Right cardiac atrium (tissue), 5 donors: ENCODE data around the gene PRRT1B. TPM values are rescaled to one million over a fixed set of nuclear protein-coding genes. Genes with fewer than 3 reads are reported as not detected.
"Not testable (repeated sequence)": the region's sequence is repeated elsewhere in the genome, so short reads cannot be mapped to it uniquely, and the experiment has no call there.

ENCODE experiments used
- ATAC-seq, 2 donors: fragments of 200-7000 bp; cut with Tn5 transposase; one replicate each; pipeline versions ENCODE4 v1.8.0 to v1.9.1; 2020; ENCODE audit warnings: moderate library complexity in 2 of 2, mild to moderate bottlenecking in 1 of 2
- DNase-seq, 3 donors: peaks; one replicate each; pipeline ENCODE4 v3.0.0-alpha.2; 2020
- H3K27ac ChIP-seq: one replicate; pipeline ENCODE4 v1.5.1; 2013; ENCODE audit warnings: mild to moderate bottlenecking, low read length, control low read depth, moderate library complexity
- H3K27me3 ChIP-seq: one replicate; pipeline ENCODE4 v1.6.1; 2013; ENCODE audit not compliant: control insufficient read depth, insufficient read depth
- H3K4me1 ChIP-seq: one replicate; pipeline ENCODE4 v1.6.1; 2013; ENCODE audit warnings: low read length; ENCODE audit not compliant: control insufficient read depth, insufficient read depth
- H3K4me3 ChIP-seq: one replicate; pipeline ENCODE4 v1.5.1; 2013; ENCODE audit warnings: low read length, control low read depth
- H3K9me3 ChIP-seq: one replicate; pipeline ENCODE4 v1.6.1; 2013; ENCODE audit warnings: low read length; ENCODE audit not compliant: control insufficient read depth
- WGBS: extraction: QIAGEN DNeasy Blood & Tissue Kit; methylation state at CpG from one replicate; pipeline ENCODE4 v1.1.7; 2013; 5-methylcytosine and 5-hydroxymethylcytosine counted together
- intact Hi-C, 4 donors: fragments of 100-400 bp; cut with DNase I; formaldehyde crosslinking; loops; one replicate each; pipeline versions ENCODE4 v1.11.0 to v1.14.0; 2022 to 2023
- polyA plus RNA-seq: library from polyadenylated mRNA; stranded (reverse); fragments of 200-250 nt; gene quantifications from one replicate; pipeline ENCODE4 v1.2.3, GENCODE V29; 2013
- total RNA-seq, 4 donors: library from RNA; stranded (reverse); fragmentation: NEBNext Ultra II Directional; extraction: Animal tissue kit (Norgen Biotek cat#: 25700); gene quantifications; one replicate each; pipeline ENCODE4 v1.2.1, GENCODE V29; 2021
- donor health status: healthy with polysubstance abuse.
- donor health status: DM: no; HTN: yes; CAD: no.
- donor health status: DM: no; HTN: no; CAD: no.
- donor health status: DM: no; HTN: yes; CAD: no; lungs with severe emphysema.
- donor health status: DM: yes; HTN: yes; CAD: no.

Gene PRRT1B
- total and polyA plus RNA-seq, 5 donors: not detected

DNA sequence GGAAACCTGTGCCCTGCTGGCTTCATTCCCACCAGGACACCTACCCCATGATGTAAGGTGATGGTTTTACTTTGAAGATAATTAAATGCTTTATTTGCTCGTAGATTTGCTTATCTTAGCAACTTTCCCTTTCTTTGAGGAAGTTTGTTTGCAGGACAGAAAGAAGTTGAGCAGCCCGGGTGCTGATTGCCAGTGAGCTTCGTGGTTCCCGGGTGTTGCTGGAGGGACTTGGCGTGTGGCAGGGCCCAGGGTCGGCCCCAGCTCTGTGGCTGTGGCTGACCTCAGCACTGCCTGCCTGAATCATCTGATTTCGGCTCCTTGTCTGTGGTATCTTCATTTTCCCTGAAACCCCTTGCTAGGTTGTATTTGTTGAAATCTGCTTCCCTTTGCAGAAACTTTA, 33.9 kb upstream of the PRRT1B start:
- Histone ChIP-seq H3K27me3 (no peaks in the 10 kb centered on the region), H3K4me3 (no peak overlapping the region), H3K27ac (no peak overlapping the region), H3K9me3 (no peaks in the 10 kb centered on the region), H3K4me1 (no peaks in the 10 kb centered on the region)
- no peak for ATAC-seq
- WGBS: 75% methylated on average over 7 of the region's 7 CpGs
- intact Hi-C loops: loop anchor here in 1 of 4 donors (10.0 kb wide), 1 partner anchor 233 kb away; the partner anchor contains the start of gene RAPGEF1
- peak in 1 of 3 donors; percentile 13 for DNase-seq

- Histone ChIP-seq H3K4me3 (no peak overlapping the region), H3K27me3 (no peaks in the 10 kb centered on the region), H3K27ac (no peak overlapping the region), H3K9me3 (no peaks in the 10 kb centered on the region), H3K4me1 (no peaks in the 10 kb centered on the region)
- intact Hi-C loops: loop anchor here in 1 of 4 donors (10.0 kb wide), 1 partner anchor 233 kb away; the partner anchor contains the start of gene RAPGEF1
- 95% methylated on average over 6 of the region's 6 CpGs for WGBS
- DNase-seq (no peak), ATAC-seq (no peak)
Observed at GRCh38 chr9:131511880-131512279, 33.4 kb upstream of the PRRT1B start.

DNA sequence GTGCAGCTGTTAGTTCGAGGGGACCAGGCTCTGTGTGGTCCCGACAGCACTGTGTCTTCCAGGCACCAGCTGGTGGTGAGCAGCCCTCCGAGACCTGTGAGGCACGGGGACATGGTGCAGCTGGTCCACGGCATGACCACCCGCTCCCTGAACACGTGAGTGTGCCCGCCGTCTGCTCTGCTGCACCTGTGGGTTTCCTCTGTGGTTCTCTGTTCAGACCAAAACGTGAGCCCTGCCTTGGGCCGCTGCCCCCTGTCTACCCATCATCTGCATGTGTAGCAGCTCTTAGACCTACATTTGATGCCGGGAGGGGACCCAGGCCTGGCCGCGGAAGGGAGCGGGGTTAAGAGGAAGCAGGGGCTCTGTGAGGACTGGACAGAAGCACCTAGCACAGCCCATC, 32.1 kb upstream of the PRRT1B start:
- DNase-seq (no peak), ATAC-seq (no peak)
- Histone ChIP-seq H3K4me3 (no peak overlapping the region), H3K27me3 (no peaks in the 10 kb centered on the region), H3K9me3 (no peaks in the 10 kb centered on the region), H3K4me1 (peaks cover 1% of the 10 kb centered on the region), H3K27ac (no peak overlapping the region)
- WGBS: 95% methylated on average over 15 of the region's 15 CpGs
- intact Hi-C loops: loop anchor here in 1 of 4 donors (10.0 kb wide), 1 partner anchor 232 kb away; the partner anchor contains the start of gene RAPGEF1

GRCh38 chr9:131515559-131516031, 29.7 kb upstream of the PRRT1B start:
- ATAC-seq, H3K4me1 ChIP-seq, H3K9me3 ChIP-seq, H3K27ac ChIP-seq, H3K27me3 ChIP-seq, H3K4me3 ChIP-seq: not testable (repeated sequence)
- 68% methylated on average over 12 of the region's 12 CpGs for WGBS
- peak in 1 of 3 donors; percentile 4 for DNase-seq
- intact Hi-C loops: loop anchor here in 1 of 4 donors (10.0 kb wide), 1 partner anchor 229 kb away; the partner anchor contains the start of gene RAPGEF1

- intact Hi-C loops: loop anchor here in 1 of 4 donors (10.0 kb wide), 1 partner anchor 229 kb away; the partner anchor contains the start of gene RAPGEF1
- H3K27me3 ChIP-seq: no peaks in the 10 kb centered on the region
- H3K27ac ChIP-seq: no peak overlapping the region
- 76% methylated on average over 14 of the region's 15 CpGs for WGBS
- DNase-seq (peak in 1 of 3 donors; percentile 2), ATAC-seq (no peak)
- no peaks in the 10 kb centered on the region for H3K9me3 ChIP-seq
- no peak overlapping the region for H3K4me3 ChIP-seq
- H3K4me1 ChIP-seq: peaks cover 1% of the 10 kb centered on the region
Observed at GRCh38 chr9:131516100-131516499, 29.2 kb upstream of the PRRT1B start.

DNA sequence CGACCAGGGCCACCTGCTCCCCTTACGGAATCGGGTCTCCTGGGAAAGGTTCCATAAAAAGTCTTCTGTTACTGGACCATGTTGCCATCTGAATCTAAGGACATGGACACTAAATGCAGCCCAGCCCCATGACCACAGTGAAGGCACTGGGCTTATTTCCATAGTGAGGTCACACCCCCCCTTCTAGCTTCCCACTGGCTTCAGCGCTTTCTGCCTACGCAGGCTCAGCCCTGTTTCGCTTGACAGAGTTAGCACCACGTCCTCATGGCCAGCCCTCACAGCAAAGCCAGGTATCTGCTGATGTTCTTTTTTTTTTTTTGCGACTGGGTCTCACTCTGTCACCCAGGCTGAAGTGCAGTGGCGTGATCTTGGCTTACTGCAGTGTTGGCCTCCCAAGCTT, 28.4 kb upstream of the PRRT1B start:
- Histone ChIP-seq H3K27ac (no peak overlapping the region), H3K4me1 (peaks cover 1% of the 10 kb centered on the region), H3K4me3 (no peak overlapping the region), H3K9me3 (no peaks in the 10 kb centered on the region), H3K27me3 (no peaks in the 10 kb centered on the region)
- ATAC-seq (no peak), DNase-seq (peak in 1 of 3 donors; percentile 20)
- 90% methylated on average over 9 of the region's 9 CpGs for WGBS
- intact Hi-C loops: loop anchor here in 1 of 4 donors (10.0 kb wide), 1 partner anchor 228 kb away; the partner anchor contains the start of gene RAPGEF1

GRCh38 chr9:131517761-131518190, 27.5 kb upstream of the PRRT1B start:
- no peaks in the 10 kb centered on the region for H3K9me3 ChIP-seq
- peak; percentile 81 to 86 for ATAC-seq
- no peaks in the 10 kb centered on the region for H3K27me3 ChIP-seq
- intact Hi-C loops: loop anchor here in 1 of 4 donors (10.0 kb wide), 1 partner anchor 227 kb away; the partner anchor contains the start of gene RAPGEF1
- DNase-seq: peak; percentile 55 to 77 (median 65)
- peaks cover 1% of the 10 kb centered on the region for H3K4me1 ChIP-seq
- H3K4me3 ChIP-seq: no peak overlapping the region
- 57% methylated on average over 11 of the region's 11 CpGs for WGBS
- peak overlapping the region; percentile 32 for H3K27ac ChIP-seq

DNA sequence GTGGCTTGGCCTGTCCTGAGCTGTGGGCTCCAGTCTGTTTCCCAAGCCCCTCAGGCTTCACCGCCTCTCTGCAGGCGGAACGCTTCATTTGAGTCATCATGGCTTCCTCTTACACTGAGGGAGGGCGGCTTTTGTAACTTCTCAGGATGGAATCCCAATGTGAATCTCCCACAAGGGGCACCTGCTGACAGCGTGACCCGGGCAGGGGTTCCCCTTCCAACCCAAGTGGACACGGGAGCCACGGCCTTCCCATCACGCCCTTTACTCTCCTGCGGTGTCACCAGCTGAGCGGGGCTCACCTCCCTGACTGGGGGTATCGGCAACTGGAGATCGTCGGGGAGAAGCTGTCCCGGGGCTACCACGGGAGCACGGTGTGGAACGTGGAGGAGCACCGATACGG, 26.8 kb upstream of the PRRT1B start:
- H3K4me3 ChIP-seq: no peak overlapping the region
- DNase-seq (peak in 1 of 3 donors; percentile 55), ATAC-seq (no peak)
- peaks cover 1% of the 10 kb centered on the region for H3K4me1 ChIP-seq
- intact Hi-C loops: loop anchor here in 1 of 4 donors (10.0 kb wide), 1 partner anchor 226 kb away; the partner anchor contains the start of gene RAPGEF1
- 95% methylated on average over 20 of the region's 20 CpGs for WGBS
- H3K27me3 ChIP-seq: no peaks in the 10 kb centered on the region
- no peaks in the 10 kb centered on the region for H3K9me3 ChIP-seq
- no peak overlapping the region for H3K27ac ChIP-seq

DNA sequence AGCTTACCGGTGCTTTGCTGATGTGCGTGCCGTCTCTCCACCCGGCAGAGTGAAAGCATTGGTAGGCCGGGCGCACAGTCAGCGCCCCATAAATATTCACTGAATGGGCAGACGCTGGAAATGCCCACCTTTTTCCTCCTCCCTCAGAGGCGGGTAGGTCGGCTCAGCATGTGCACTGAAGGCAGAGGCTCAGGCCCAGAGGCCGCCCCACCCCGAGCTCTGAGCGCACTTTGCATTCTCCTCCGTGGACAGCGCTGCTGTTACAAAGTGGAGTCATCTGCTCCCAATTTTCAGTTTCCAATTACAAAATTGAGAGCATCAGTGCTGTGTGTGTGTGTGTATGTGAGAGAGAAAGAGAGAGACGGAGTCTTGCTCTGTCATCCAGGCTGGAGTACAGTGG, 24.8 kb upstream of the PRRT1B start:
- Histone ChIP-seq H3K9me3 (no peaks in the 10 kb centered on the region), H3K4me3 (no peak overlapping the region), H3K27me3 (no peaks in the 10 kb centered on the region), H3K4me1 (peaks cover 1% of the 10 kb centered on the region), H3K27ac (no peak overlapping the region)
- 83% methylated on average over 16 of the region's 16 CpGs for WGBS
- ATAC-seq (no peak), DNase-seq (peak in 1 of 3 donors; percentile 24)
- intact Hi-C loops: no loop called here

DNA sequence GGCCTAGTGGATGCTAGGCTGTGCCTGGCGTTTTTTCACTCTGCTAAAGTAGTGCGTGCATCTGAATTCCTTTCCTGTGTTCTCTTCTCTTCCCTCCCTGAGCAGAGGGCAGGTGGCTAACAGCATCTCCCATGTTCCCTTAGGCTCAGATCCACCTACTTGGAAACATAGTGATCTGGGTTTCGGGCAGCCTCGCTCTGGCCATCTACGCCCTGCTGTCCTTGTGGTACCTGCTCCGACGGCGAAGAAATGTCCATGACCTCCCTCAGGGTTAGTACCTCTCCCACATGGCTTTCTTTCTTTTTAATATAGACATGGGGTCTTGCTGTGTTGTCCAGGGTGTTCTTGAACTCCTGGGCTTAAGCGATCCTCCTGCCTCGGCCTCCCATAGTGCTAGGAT, 24.1 kb upstream of the PRRT1B start:
- intact Hi-C loops: no loop called here
- Histone ChIP-seq H3K27me3 (no peaks in the 10 kb centered on the region), H3K4me1 (peaks cover 1% of the 10 kb centered on the region), H3K27ac (no peak overlapping the region), H3K4me3 (no peak overlapping the region), H3K9me3 (no peaks in the 10 kb centered on the region)
- DNase-seq: peak in 1 of 3 donors; percentile 12
- WGBS: 94% methylated on average over 10 of the region's 10 CpGs
- ATAC-seq: no peak

GRCh38 chr9:131521822-131522221, 23.5 kb upstream of the PRRT1B start:
- Histone ChIP-seq H3K27ac (no peak overlapping the region), H3K27me3 (no peaks in the 10 kb centered on the region), H3K4me1 (peaks cover 1% of the 10 kb centered on the region), H3K4me3 (no peak overlapping the region), H3K9me3 (no peaks in the 10 kb centered on the region)
- ATAC-seq (no peak), DNase-seq (peak in 1 of 3 donors; percentile 38)
- intact Hi-C loops: no loop called here
- 97% methylated on average over 13 of the region's 13 CpGs for WGBS
